Inflammatory macrophage (primary cell): Measurements from ENCODE around the gene PLEKHH1.

Experiments used
- DNase-seq, 2 donors: peaks; one replicate each; pipeline ENCODE4 v3.0.0-alpha.2; 2020 to 2022

The PLEKHH1 gene

DNA sequence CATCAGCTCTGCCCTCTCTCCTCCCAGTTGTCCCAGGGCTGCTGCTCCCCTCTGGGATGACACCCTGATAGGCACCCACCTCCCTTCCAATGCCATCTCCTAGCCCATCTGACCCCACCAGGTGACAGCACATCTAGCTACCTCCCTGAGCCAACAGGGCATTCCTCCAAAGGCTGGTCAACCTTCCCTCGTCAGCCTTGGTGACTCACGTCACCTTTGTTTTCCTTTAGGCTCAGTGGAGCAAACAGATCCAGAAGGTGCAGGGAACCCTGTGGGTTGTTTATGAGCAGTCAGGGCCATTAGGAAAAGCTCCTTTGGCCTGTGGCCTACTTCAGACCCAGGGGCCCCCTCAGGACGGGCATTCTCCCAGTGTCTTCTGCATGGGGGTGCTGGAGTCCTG, 34.6 kb downstream of the PLEKHH1 start:
- DNase-seq = no peak

DNA sequence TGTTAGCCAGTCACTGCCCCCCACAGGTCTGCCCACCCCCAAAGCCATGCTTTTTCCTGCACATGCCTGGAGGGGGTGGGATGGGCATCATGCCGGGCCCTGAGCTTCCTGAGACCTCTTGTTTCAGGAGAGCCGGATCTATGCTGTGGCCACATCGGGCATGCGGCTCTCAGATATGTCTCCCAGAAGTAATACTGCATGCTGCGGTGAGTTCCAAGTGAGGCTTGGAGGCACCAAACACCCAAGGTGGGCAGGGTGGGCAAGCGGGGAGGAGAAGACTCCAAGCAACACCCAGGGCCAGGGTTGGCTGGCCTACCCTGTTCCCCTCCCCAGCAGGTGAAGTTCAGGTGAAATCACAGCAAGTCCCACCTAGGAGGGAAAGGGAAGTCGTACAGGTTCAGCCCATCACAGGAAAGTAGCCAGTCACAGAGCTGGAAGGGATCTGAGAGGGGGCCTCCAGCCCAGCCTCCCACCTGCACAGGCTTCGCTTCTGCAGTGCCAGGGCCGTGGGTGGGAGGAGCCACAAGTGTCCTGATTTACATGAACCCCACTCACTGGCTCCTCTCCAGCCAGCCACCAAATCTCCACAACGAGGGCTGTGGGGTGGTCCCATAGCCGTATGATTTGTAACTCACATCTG, 36.0 kb downstream of the PLEKHH1 start:
- DNase-seq = no peak

DNA sequence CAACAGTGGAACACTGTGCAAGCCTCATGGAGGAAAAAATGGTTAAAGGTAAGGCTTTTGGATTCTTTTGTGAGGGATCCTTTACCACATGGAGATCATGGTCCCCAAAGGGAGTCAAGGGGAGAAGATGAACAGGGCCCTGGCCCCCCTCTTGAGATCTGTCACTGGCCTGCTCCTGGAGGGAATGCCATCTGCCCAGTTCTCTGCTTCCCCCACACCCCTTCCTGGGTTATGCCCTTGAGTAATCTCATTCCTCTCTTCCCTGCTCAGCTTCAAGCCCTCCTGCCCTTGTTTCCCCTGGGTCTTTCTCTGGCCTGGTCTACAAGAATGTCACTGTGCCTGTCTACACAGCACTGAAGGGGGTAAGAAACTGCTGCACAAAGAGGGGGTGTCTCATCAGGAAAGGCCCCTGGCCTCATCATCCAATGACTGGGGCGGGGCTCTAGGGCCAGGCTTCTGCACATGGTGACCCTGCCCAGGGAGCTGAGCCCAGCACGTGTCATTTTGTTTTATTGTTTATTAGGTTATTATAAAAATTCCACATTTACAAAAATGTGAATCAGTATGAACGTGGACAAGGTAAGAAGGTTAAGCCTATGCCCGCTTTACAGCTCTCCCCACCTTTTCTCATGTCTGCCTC, 36.7 kb downstream of the PLEKHH1 start:
- no peak for DNase-seq

DNA sequence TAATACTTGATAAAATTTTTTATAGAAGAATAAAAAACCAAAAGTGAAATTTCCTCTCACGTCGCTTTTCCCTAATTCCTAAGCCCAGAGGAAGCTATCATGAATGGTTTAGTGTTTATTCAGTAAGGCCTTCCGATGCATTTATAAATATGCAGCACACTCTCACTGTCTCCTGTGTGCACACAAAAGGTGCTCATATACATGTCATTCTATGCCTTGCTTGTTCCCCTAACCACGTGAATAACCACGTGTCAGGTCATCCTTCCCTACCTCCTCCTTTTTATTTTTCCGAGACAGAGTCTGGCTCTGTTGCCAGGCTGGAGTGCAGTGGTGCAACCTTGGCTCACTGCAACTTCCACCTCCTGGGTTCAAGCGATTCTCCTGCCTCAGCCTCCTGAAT, 37.4 kb downstream of the PLEKHH1 start:
- no peak for DNase-seq

DNA sequence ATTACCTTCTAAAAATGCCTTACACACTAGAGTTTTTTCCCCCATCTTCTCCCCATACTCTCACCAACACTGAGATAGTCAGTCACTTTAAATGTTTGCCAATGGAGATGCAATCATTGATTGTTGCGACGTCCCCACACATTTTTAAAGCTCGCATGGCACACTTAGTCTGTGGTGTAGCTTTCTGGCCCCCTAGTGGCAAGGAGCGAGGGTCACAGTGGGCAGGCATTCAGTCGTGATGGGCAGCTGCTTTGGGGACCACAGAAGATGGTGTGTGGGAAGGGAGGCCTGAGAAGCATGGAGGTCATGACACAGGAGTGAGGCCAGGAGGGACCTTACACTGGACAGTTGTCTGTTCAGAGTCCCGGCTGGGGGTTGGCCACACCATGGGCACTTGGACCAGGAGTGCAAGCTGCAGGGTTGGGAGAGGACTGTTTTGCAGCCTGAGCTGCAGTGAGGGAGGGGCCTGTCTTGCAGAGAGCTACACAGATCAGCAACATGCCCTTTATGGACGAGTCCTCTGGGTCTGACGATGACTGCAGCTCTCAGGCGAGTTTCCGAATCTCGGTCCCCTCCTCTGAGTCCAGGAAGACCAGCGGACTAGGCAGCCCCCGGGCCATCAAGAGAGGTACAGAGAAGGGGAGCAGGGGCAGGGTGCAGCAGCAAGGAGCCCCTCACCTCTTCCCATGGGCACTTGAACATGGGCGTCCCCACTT, 38.3 kb downstream of the PLEKHH1 start:
- peak; percentile 55 to 70 for DNase-seq

DNA sequence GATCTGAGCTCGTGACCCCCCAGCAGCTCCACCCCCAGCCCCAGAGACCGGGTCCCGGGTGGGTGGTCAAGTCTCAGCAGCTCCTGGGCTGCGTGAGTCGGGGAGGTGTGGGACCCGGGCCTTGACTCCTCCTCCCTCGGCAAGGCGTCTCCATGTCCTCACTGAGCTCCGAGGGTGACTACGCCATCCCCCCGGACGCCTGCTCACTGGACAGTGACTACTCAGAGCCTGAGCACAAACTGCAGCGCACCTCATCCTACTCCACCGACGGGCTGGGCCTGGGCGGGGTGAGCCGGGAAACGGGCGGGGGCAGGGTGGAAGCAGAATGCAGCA, 38.9 kb downstream of the PLEKHH1 start:
- DNase-seq = no peak

DNA sequence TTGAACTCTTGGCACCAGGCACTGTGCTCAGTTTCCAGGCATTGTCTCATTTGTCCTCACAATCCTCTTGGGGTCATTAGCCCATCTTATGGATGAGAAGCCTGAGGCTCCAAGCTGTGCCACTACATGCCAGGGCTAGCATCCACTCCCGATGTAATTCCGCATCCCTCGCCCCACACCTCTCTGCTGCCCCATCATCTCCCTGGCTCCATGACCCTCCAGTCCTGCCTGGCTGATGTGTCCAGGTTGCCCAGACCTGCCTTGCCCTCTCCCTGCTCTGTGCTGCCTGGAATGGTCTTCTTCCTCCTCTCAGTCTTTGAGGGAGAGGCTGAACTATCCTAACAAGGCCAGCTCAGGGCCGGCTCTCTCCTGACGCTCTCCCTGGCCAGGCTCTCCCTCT, 39.5 kb downstream of the PLEKHH1 start:
- DNase-seq = no peak

DNA sequence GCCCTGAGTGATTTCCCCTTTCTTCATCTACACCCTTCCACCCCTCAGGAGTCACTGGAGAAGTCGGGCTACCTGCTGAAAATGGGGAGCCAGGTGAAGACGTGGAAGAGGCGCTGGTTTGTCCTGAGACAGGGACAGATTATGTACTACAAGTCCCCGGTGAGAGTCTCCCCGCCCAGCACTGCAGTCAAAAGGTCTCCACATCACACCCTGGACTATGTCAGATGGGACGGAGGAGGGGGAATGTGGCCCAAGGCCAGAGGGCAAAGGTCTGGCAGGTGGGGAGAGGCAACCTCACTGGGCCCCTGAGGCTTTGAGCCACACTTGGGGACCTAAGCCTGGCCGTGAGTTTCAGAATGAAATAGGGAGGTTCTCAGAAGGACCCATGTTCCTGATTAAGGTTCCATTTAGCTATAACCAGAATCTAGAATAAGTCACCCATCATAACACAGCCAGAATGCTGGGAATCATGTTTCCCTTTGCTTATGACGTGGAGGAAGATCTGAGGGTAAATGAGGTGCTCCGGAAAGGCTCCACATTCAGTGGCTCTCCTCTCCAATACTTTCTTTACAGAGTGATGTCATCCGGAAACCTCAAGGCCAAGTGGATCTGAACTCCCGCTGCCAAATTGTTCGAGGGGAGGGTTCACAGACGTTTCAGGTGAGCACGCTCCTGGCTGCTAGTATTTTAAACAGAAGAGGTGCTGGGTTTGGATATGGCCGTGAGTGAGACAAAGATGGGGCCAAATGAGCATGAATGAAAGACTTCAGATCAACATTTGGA, 40.3 kb downstream of the PLEKHH1 start:
- DNase-seq = no peak

DNA sequence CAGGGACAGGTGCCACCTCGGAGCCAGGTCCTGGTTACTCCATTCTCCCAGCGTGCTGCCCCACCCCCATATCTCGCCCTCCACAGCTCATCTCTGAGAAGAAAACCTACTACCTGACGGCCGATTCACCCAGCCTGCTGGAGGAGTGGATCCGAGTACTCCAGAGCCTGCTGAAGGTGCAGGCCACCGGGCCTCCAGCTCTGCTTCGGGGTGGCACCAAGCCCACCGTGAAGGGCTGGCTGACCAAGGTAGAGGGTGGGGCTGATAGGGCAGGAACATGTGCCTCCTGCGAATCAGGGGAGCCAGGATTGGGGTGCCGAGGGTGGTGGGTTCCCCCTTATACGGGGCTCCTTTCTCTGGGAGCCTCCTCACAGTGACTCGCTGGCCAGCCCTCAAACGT, 41.1 kb downstream of the PLEKHH1 start:
- no peak for DNase-seq

DNA sequence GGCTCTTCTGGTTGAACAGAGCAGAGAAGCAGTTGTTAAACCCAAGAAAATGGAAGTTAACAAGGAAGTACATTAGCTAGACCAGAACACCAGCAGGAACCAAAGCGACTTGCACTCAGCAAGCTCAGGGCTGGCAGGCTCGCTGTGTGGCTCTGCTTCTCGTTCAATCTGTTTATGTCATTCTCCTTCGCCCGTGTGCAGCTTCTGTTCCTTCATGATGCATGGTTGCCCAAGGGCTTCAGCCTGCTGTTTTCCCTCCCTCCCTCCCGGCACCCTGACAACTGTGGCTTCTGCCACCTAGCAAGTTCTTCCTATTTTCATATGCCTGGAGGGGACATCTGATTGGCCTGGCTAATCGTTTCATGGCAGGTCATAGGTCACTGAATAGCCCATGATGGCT, 41.7 kb downstream of the PLEKHH1 start:
- peak in 1 of 2 donors; percentile 32 for DNase-seq

DNA sequence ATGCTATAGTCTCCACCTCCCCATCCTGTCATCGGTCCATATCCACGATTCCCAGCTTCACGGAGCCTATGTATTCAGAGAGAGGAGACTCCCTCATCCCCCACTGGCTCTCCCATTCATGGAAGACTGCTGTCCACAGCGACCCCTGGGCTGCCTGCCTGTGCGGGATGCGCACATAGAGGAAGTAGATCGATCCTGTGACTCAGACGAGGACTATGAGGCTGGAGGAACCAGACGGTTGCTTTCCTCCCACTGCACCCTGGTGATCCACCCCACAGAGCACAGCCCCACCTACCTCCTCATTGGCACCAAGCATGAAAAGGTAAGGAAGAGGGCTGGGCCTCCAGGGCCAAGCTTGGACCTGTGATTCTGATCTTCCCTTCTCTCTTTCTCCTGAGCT, 42.6 kb downstream of the PLEKHH1 start:
- peak; percentile 70 to 83 for DNase-seq

DNA sequence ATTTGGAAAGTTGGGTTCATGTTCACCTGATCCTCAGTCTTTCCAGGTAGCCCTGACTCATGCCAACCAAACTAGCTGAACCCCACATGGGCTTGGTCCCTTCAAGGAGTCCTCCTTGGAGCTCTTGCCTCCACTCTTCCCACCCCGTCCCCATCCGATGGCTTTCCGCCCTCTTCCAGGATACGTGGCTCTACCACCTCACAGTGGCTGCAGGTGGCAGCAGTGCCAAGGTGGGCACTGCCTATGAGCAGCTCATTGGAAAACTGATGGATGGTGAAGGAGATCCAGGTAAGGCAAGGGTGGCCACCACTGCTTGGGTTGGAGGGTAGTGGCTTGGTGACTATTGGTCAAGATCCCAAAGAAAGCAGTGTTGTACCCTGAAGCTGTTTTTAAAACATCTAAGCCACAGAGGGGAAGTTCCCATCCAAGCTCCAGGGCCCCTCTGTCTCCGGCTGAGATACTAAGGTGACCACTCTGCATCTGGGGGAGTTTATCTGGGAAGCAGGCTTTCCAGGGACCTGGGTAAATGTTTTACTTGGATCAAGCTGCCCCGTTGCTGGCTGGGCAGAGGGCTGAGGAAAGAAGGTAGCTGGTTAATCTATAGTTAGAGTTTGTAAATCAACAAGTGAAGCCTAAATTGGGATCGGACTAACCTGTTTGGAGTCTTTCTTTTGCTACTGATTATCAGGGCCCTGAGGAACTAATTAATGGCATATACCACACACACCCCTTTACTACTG, 43.3 kb downstream of the PLEKHH1 start:
- no peak for DNase-seq

DNA sequence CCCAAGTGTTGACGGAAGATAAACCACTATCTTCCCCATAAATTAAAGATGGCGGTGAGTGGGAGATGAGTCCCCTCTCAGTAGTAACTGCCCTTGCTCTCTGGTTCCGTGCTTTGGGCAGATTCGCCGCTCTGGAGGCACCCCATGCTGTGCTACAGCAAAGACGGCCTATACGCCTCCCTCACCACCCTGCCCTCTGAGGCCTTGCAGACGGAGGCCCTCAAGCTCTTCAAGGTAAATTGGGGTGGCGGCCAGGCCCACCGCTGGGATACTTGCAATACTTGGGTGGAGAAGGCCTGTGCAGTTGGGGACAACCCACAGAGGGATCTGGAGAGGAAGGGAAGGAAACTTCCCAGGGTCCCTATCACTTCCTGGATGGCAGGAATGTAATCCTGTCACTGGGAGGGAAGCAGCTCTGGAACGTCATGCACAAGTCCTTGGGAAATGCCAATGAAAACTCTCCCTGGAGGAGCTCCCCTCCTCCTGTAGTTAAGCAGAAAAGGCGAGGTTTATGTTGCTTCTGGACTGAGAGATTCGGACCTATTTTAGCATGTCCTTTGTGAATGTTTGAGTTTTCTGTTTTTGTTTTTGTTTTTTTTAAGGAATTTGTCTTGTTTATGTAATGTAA, 44.2 kb downstream of the PLEKHH1 start:
- no peak for DNase-seq

DNA sequence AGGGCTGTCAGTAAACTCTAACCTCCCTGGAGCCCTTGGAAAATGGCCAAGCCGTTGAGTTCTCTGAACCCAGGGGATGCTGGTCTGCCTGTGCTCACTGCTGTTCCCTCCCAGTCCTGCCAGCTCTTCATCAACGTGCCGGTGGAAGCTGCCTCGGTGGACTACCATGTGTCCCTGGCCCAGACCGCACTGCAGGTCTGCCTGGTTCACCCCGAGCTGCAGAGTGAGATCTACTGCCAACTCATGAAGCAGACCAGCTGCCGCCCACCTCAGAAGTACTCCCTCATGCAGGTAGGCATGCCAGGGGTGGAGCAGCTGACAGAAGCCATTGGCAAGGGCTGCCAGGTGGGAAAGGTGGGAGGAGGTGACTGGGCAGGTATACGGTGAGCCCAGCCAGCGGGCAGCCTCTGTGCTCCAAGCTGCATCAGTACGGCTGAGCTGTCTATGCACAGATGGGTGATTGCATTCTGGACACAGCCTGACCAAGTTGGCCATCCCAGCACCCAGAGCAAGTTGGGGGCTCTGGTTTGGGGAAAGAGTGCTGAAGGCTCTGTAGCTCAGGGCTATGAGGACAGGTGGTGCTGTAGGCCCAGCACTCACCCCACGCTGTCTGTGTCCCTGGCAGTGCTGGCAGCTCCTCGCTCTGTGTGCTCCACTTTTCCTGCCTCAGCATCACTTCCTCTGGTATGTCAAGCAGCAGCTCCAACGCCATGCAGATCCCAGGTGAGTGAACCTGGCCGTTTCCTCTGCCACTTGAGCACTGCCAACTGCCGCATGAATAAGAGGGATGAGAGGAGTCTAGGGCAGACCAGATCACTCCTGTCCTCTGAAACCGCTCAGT, 45.0 kb downstream of the PLEKHH1 start:
- no peak for DNase-seq

DNA sequence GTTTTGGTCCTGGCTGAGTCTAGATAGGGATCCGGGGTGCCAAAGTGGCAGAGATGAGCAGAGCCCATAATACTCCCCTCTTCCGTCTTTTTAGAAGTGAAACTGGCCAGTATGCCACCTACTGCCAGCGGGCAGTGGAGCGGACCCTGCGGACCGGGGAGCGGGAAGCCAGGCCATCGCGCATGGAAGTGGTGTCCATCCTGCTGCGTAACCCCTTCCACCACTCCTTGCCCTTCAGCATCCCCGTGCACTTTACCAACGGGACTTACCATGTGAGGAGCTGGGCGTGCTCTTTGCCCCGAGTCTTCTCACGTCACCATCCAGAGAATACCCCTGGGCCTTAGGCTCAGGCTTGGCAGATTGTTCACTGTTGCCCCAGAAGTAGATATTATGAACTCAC, 46.0 kb downstream of the PLEKHH1 start:
- DNase-seq = no peak

DNA sequence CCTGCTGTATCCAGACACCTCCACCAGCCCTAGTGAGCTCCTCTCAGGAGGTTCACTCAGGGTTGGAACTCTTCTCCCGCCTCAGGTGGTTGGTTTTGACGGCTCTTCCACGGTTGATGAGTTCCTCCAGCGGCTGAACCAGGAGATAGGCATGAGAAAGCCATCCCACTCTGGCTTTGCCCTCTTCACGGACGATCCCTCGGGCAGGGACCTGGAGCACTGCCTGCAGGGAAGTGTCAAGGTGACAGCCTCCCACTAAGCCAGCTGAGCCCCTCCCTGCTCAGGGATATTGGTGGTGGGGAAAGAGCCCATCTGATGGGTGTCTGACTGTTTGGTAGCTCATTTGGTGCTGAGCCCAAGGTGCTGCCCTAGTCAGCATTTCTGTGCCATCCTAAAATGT, 46.5 kb downstream of the PLEKHH1 start:
- no peak for DNase-seq

DNA sequence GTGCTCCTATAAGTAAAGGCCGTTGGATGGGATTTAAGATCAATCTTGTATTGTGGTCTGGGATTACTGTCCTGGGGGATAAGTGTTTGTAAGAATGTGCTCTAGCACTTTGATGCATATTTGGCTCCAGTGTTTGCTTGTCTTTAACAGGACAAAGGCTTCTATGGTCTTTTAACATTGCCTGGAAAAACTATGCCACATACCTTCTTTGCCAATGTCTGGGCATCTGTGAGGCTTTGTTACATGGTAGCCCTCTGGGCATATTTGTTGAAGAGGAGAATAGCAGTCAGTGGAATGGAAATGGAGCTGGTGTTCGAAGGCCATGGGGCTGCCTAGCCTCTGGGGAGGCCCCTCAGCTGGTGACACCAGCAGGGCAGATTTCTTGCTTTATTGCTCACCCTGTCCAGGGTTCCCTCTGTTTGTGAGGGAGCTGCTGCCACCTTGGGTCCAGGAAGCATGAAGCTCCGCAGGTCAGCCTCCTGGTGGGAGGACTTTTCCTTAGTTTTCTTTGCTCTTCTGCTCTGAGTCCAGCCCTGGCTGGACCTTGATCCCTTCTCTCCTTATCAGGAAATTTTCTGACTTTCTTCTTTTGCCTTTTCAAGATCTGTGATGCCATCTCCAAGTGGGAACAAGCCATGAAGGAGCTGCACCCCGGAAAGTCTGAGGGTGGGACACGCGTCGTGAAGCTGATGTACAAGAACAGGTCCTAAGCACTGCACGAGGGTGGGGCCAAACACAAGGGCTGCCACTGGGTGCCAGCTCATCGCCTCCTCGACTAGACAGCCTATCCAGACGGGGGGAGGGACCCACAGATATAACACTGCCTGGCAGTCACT, 47.5 kb downstream of the PLEKHH1 start:
- no peak for DNase-seq

DNA sequence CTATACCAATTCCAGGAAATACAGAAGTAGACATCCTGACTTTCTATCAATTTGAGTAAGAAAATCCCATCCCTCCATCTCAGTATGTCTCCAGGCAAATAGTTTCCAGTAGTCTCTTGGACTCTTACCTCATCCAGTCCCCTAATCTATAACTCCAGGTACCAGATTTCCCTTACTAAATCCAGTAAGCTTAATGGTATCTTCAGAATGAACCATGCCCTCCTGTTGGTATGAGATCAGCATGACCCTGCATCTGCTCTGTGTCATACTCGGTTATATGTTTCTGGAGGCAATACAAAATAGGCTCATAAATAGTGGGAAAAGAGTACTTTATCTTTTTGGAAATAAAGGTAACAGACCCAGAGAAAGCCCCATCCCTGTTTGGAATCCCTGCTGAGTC, 48.6 kb downstream of the PLEKHH1 start:
- DNase-seq = no peak

DNA sequence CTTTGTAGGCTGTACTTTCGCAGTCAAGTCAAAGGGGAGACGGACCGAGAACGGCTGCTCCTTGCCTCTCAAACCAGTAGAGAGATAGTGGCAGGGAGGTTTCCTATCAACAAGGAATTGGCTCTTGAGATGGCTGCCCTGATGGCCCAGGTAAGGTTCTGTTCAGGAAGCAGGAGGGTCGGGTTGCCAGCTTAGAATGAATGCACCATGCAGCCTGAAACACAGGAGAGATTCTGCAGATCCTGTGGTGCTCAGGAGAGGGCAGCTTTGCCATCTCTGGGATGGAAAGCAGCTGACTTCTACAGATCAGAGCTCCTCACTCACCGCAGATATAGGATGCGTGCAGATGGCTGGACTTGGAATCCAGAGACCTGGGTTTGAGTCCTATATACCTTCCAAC, 49.0 kb downstream of the PLEKHH1 start:
- DNase-seq = no peak
